ENCODE measurements around the gene NPRL2. TPM values are rescaled to one million over a fixed set of nuclear protein-coding genes. Genes with fewer than 3 reads are reported as not detected.

The NPRL2 gene
- total and polyA plus RNA-seq, 2 of the 13 experiments (the other 11 are each of a cell fraction or from before 2014, with no cell fraction given) = 30.6 to 51.4 TPM

- TF ChIP-seq YY1 (IDR thresholded peaks at IDR 0.05; ENCODE audit: insufficient read depth, insufficient replicate concordance, low read depth, low read length) (no peak), THAP11 (CRISPR knock-in tag; IDR thresholded peaks at IDR 0.05) (no peak), MED1 (CRISPR knock-in tag; IDR thresholded peaks at IDR 0.05) (no peak), ZBTB3 (CRISPR knock-in tag; IDR thresholded peaks at IDR 0.05; ENCODE audit: borderline replicate concordance, low read depth) (no peak), TSC22D2 (CRISPR knock-in tag; IDR thresholded peaks at IDR 0.05; ENCODE audit: borderline replicate concordance) (no peak)
Observed at GRCh38 chr3:50325113-50325480, 25.5 kb downstream of the NPRL2 start (continued).

GRCh38 chr3:50324351-50325112, 26.0 kb downstream of the NPRL2 start:
- Histone ChIP-seq H2AFZ (ENCODE audit: low read length) (no peak overlapping the region), H3K27ac (ENCODE audit: extremely low read length, insufficient read depth, low read length) (peak overlapping the region; percentile 100), H3K4me3 (replicated peaks in 1 of 3; ENCODE audit: insufficient read depth in 1 of 3, low read depth in 2 of 3, low read length in 3 of 3) (no peak overlapping the region; a peak in 1 of 6 replicates), H3K4me1 (ENCODE audit: insufficient read depth, low read length) (peaks cover 69% of the 10 kb centered on the region), H3K36me3 (replicated peaks in 1 of 2; ENCODE audit: control insufficient read depth in 1 of 2, insufficient read depth in 2 of 2, low read length in 2 of 2) (peaks cover 0 to 13% of the 10 kb centered on the region in 2 experiments; a peak in 2 of 5 replicates), H3K4me2 (ENCODE audit: low read depth, low read length) (peak overlapping the region; percentile 33; the same call in 1 of the 2 replicates), H3K9me3 (ENCODE audit: low read length) (no peaks in the 10 kb centered on the region), H3K27me3 (ENCODE audit: control insufficient read depth in 1 of 2, insufficient read depth in 2 of 2, low read length in 2 of 2) (no peaks in the 10 kb centered on the region; a peak in 1 of 5 replicates), H3K9ac (ENCODE audit: insufficient read depth, low read depth, low read length) (peak overlapping the region; percentile 7; the same call in 1 of the 2 replicates), H3K79me2 (ENCODE audit: insufficient read depth, low read length) (peaks cover 27% of the 10 kb centered on the region), H4K20me1 (ENCODE audit: insufficient read depth, low read length) (no peaks in the 10 kb centered on the region)
- no TSS peak for BruUV-seq (replicated peaks)
- WGBS (ENCODE audit: low lambda C conversion rate) = 0% methylated on average over 1 of the region's 4 CpGs
- ChIA-PET CTCF (ENCODE audit: low intra/inter-chr PET ratio, low total read pairs) (interaction anchor here (1.1 to 1.5 kb wide), 4 partner anchors 22 to 67 kb away, joined by 4 to 14 read pairs (median 7); partner anchors contain the start of genes HYAL1 and IFRD2), POLR2A (interaction anchor here (0.5 to 13.0 kb wide), 10 partner anchors 12 to 67 kb away, joined by 3 to 222 read pairs (median 6); partner anchors contain the start of genes CYB561D2, HYAL1, HYAL3 and IFRD2)
- intact Hi-C loops (cut with micrococcal nuclease; ENCODE audit: unreplicated experiment) = loop anchor here (1.0 kb wide), 2 partner anchors 21 to 50 kb away; partner anchors contain the start of gene HYAL1
- in situ Hi-C loops (cut with HindIII; ENCODE audit: extremely low pct_ligation_motif_present, low pct_unique_long_range_greater_than_20kb) = loop anchor here (5.0 kb wide), 1 partner anchor 62 kb away; no protein-coding TSS in a partner anchor
- FAIRE-seq (peak; percentile 84), ATAC-seq (peak; percentile 59), DNase-seq (ENCODE audit: low spot score) (peak; percentile 88)
- TF ChIP-seq ZNF235 (CRISPR knock-in tag; IDR thresholded peaks at IDR 0.05; ENCODE audit: borderline replicate concordance) (0 out of 2 replicates have a peak, but pooled peaks have one; percentile 34), ZMYM2 (CRISPR knock-in tag; IDR thresholded peaks at IDR 0.05) (no peak), ATF2 (CRISPR knock-in tag; IDR thresholded peaks at IDR 0.05) (0 out of 2 replicates have a peak, but pooled peaks have one; percentile 70), CBX2 (IDR thresholded peaks at IDR 0.05; ENCODE audit: low read depth, low read length) (no peak), CBX2 (CRISPR knock-in tag; IDR thresholded peaks at IDR 0.05; ENCODE audit: low read depth) (no peak), ZBTB39 (CRISPR knock-in tag; IDR thresholded peaks at IDR 0.05) (0 out of 2 replicates have a peak, but pooled peaks have one; percentile 15), ADNP (CRISPR knock-in tag; IDR thresholded peaks at IDR 0.05) (no peak), GTF3A (CRISPR knock-in tag; conservative IDR thresholded peaks at IDR 0.05) (0 out of 2 replicates have a peak, but pooled peaks have one; percentile 73), TERF1 (CRISPR knock-in tag; IDR thresholded peaks at IDR 0.05) (no peak), BRCA1 (CRISPR knock-in tag; IDR thresholded peaks at IDR 0.05) (no peak)

All from HepG2 (cell line).